HL-60 (cell line): ENCODE data around the gene HACD1.

Experiments used
- CTCF ChIP-seq: IDR thresholded peaks from one replicate; pipeline ENCODE4 v1.5.1; 2011; ENCODE audit warnings: low read length, control low read depth, inconsistent platforms; ENCODE audit not compliant: insufficient read depth
- POLR2AphosphoS5 ChIP-seq: IDR thresholded peaks from 2 replicates; pipeline ENCODE4 v1.6.1; 2012; ENCODE audit warnings: low read depth
- REST ChIP-seq: IDR thresholded peaks from 2 replicates; pipeline ENCODE4 v1.6.1; 2012; ENCODE audit warnings: low read depth; ENCODE audit not compliant: insufficient replicate concordance

- TF ChIP-seq CTCF, result no peak
- no peak for TF ChIP-seq POLR2AphosphoS5
- TF ChIP-seq REST, result no peak
Measured at GRCh38 chr10:17580885-17581284, 36.3 kb downstream of the HACD1 start.
